GM23248 (cell line): ENCODE data around the gene NDUFS1. TPM values are rescaled to one million over a fixed set of nuclear protein-coding genes. Genes with fewer than 3 reads are reported as not detected.
A peak's percentile ranks its signal among the peaks of the same experiment; 100 is the strongest.
"Not testable (repeated sequence)": the region's sequence is repeated elsewhere in the genome, so short reads cannot be mapped to it uniquely, and the experiment has no call there.

Source experiments
- DNase-seq: peaks from one replicate; pipeline ENCODE4 v3.0.0-alpha.2; 2015
- H2AFZ ChIP-seq: fragments of 200-600 bp; sonication (generic); 2 replicates; pipeline ENCODE4 v1.6.1; 2016; ENCODE audit warnings: antibody characterized with exemption
- H3F3A ChIP-seq: fragments of 200-600 bp; sonication (generic); 2 replicates; pipeline ENCODE4 v1.6.1; 2016; ENCODE audit warnings: mild to moderate bottlenecking, antibody characterized with exemption, mixed run types; ENCODE audit not compliant: insufficient read depth
- H3K27ac ChIP-seq: fragments of 200-600 bp; sonication (generic); 2 replicates; pipeline ENCODE4 v1.5.1; 2016; ENCODE audit warnings: mild to moderate bottlenecking
- H3K27me3 ChIP-seq: fragments of 200-600 bp; sonication (generic); replicated peaks from 2 replicates; pipeline ENCODE4 v1.6.1; 2016; ENCODE audit warnings: mild to moderate bottlenecking; ENCODE audit not compliant: insufficient read depth
- H3K36me3 ChIP-seq: fragments of 200-600 bp; sonication (generic); 2 replicates; pipeline ENCODE4 v1.6.1; 2016; ENCODE audit warnings: low read depth, mild to moderate bottlenecking
- H3K4me1 ChIP-seq: fragments of 200-600 bp; sonication (generic); 2 replicates; pipeline ENCODE4 v1.6.1; 2016; ENCODE audit warnings: mild to moderate bottlenecking; ENCODE audit not compliant: insufficient read depth
- H3K4me2 ChIP-seq: fragments of 200-600 bp; sonication (generic); one replicate; pipeline ENCODE4 v1.6.1; 2016; ENCODE audit warnings: mild to moderate bottlenecking; ENCODE audit not compliant: unreplicated experiment
- H3K4me3 ChIP-seq: fragments of 200-600 bp; sonication (generic); 2 replicates; pipeline ENCODE4 v1.5.1; 2016; ENCODE audit warnings: mild to moderate bottlenecking
- H3K79me2 ChIP-seq: fragments of 200-600 bp; sonication (generic); 2 replicates; pipeline ENCODE4 v1.6.1; 2016; ENCODE audit warnings: mild to moderate bottlenecking; ENCODE audit not compliant: insufficient read depth
- H3K9ac ChIP-seq: fragments of 200-600 bp; sonication (generic); 2 replicates; pipeline ENCODE4 v1.6.1; 2016; ENCODE audit warnings: mild to moderate bottlenecking
- H3K9me2 ChIP-seq: fragments of 200-600 bp; sonication (generic); 2 replicates; pipeline ENCODE4 v1.6.1; 2016; ENCODE audit warnings: mixed run types, mild to moderate bottlenecking, moderate library complexity; ENCODE audit not compliant: insufficient read depth
- H3K9me3 ChIP-seq: fragments of 200-600 bp; sonication (generic); one replicate; pipeline ENCODE4 v1.6.1; 2017; ENCODE audit warnings: low read depth
- H4K20me1 ChIP-seq: fragments of 200-600 bp; sonication (generic); 2 replicates; pipeline ENCODE4 v1.6.0; 2016; ENCODE audit not compliant: insufficient read depth
- EZH2 ChIP-seq: fragments of 200-600 bp; sonication (generic); IDR thresholded peaks from 2 replicates; pipeline ENCODE4 v1.6.1; 2018; ENCODE audit warnings: antibody characterized with exemption, mild to moderate bottlenecking; ENCODE audit not compliant: insufficient read depth, poor library complexity, severe bottlenecking
- EZH2phosphoT487 ChIP-seq: fragments of 200-600 bp; sonication (generic); IDR thresholded peaks from 2 replicates; pipeline ENCODE4 v1.6.1; 2018; ENCODE audit warnings: antibody characterized with exemption, moderate library complexity, mild to moderate bottlenecking, low read depth; ENCODE audit not compliant: insufficient read depth
- WGBS, 2 experiments: methylation state at CpG; one replicate each; pipeline ENCODE4 v1.1.6; 2015 to 2017; ENCODE audit warnings: low lambda C conversion rate in 2 of 2, low coverage in 1 of 2; ENCODE audit errors: missing lambda C conversion rate in 2 of 2; 5-methylcytosine and 5-hydroxymethylcytosine counted together
- in situ Hi-C: fragments of 300-500 bp; cut with MboI; formaldehyde crosslinking; loops from 2 replicates; pipeline ENCODE4 v1.15.0; 2020
- polyA plus RNA-seq: library from polyadenylated mRNA; unstranded; fragments of >200 nt; fragmentation: Nextera tagmentation; extraction: Ambion mirVana; gene quantifications from 2 replicates; pipeline ENCODE4 v1.2.1, GENCODE V29; 2016
- total RNA-seq: library from RNA; depleted of rRNA; stranded (reverse); fragments of >200 nt; shearing (Covaris generic); gene quantifications from 2 replicates; pipeline ENCODE4 v1.2.3, GENCODE V29; 2014

Gene NDUFS1
- total and polyA plus RNA-seq, 2 experiments from 2014 or later: 52.0 to 77.0 TPM

DNA sequence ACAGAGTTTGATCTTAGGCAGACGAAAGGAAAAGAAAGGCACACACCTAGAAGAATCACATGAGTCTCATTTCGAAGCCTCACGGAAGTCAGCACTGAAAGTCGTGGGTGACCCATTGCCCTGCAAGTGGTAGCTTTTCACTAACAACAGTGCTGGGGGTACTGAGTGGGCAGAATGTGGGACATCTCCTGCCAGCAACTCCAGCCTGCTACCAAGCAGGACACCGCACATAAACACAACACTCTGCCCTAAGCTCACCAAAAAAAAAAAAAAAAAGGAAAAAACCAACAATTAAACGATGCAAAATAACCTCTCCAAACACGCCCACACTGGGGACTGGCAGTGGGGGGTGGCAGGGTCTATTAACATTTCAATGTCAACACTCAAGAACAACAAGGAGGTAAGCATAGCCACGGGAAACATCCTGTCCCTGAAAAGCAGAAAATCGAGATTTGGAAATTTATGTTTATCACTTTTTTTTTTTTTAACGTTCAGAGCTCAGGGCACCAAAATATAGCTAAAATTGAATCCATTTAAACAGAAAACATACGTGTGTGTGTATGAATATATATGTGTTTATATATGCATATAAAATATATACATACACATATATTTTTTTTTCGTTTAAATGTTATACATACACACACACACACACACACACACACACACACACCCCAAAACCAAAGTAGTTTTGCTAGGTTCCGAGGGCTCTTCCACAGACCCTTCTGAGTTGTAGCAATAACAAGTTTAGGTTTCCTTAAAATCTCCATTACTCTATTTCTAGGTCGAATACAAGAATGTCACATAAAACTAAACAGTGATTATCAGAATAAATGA lies 75.4 kb downstream of the NDUFS1 start:
- DNase-seq: peak; percentile 40
- peaks cover 40% of the 10 kb centered on the region for H3F3A ChIP-seq
- H2AFZ ChIP-seq: peak overlapping the region; percentile 85
- no peaks in the 10 kb centered on the region for H3K9me2 ChIP-seq
- H3K4me1 ChIP-seq: 0 out of 2 replicates have a peak, but pooled peaks cover 19% of the 10 kb centered on the region
- no peaks in the 10 kb centered on the region for H3K27me3 ChIP-seq
- in situ Hi-C loops: no loop called here
- H3K9ac ChIP-seq: peak overlapping the region; percentile 97
- H3K9me3 ChIP-seq: no peaks in the 10 kb centered on the region
- WGBS, 2 experiments: 14 to 16% methylated on average over 14 of the region's 14 CpGs
- no peaks in the 10 kb centered on the region for H3K36me3 ChIP-seq
- TF ChIP-seq EZH2phosphoT487 (no peak), EZH2 (no peak)
- peak overlapping the region; percentile 96 for H3K27ac ChIP-seq
- 0 out of 2 replicates have a peak, but pooled peaks cover 4% of the 10 kb centered on the region for H4K20me1 ChIP-seq
- peak overlapping the region; percentile 92 for H3K4me3 ChIP-seq
- H3K79me2 ChIP-seq: peaks cover 83% of the 10 kb centered on the region
- H3K4me2 ChIP-seq: peak overlapping the region; percentile 99

DNA sequence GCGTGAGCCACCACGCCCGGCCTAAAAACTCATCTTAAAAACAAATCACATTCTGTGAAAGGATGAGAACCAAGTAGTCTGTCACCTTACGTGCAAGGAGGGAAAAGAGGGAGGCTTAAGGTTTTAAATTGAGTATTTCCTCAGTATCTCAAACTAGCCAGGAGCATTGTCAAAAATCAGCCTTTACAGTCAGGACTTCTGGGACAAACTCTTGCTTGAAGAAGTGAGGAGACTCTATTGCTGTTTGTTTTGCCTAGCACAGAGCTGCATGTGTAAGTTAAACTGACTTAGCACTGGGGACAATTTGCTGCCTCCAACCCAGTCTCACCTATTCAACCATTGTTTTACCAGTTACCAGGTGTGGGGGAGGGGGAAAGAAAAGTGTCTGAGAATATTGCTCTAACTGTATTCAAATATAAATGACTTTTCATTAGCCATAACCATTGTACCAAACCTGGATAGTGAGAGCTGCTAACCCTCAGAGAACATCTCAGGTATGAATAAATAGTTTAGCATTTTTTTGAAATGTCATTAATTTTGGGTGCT lies 76.9 kb downstream of the NDUFS1 start:
- H3K9me2 ChIP-seq: no peaks in the 10 kb centered on the region
- WGBS, 2 experiments: 98 to 100% methylated on average over 4 of the region's 4 CpGs
- in situ Hi-C loops: no loop called here
- TF ChIP-seq EZH2 (no peak), EZH2phosphoT487 (no peak)
- peaks cover 30% of the 10 kb centered on the region for H3F3A ChIP-seq
- H3K36me3 ChIP-seq: no peaks in the 10 kb centered on the region
- H3K27me3 ChIP-seq: no peaks in the 10 kb centered on the region
- H3K9ac ChIP-seq: no peak overlapping the region
- no peak for DNase-seq
- H3K27ac ChIP-seq: no peak overlapping the region
- no peaks in the 10 kb centered on the region for H3K9me3 ChIP-seq
- peaks cover 84% of the 10 kb centered on the region for H3K79me2 ChIP-seq
- no peak overlapping the region for H2AFZ ChIP-seq
- H4K20me1 ChIP-seq: 0 out of 2 replicates have a peak, but pooled peaks cover 4% of the 10 kb centered on the region
- H3K4me3 ChIP-seq: no peak overlapping the region
- H3K4me1 ChIP-seq: 0 out of 2 replicates have a peak, but pooled peaks cover 11% of the 10 kb centered on the region
- peak overlapping the region; percentile 99 for H3K4me2 ChIP-seq

DNA sequence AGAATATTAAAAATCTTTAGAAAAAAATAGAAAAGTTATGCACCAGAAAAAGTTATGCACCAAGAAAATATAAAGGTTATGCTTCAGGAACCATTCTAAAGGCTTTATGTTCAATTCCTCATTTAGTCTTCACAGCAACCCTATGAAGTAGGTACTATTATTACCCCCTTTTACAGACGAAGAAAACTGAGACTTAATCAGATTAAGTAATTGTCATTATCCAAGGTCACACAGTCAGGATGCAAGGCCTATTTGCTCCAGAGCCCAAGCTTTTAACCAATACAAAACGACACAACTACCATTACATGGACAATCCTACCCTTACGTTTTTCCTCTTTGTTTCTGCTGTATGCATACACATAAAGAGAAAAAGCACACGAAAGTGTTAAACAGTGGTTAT lies 78.3 kb downstream of the NDUFS1 start:
- Histone ChIP-seq H2AFZ (no peak overlapping the region), H3K4me2 (no peak overlapping the region), H3K4me1 (0 out of 2 replicates have a peak, but pooled peaks cover 11% of the 10 kb centered on the region), H3K27ac (no peak overlapping the region), H3F3A (peaks cover 17% of the 10 kb centered on the region), H3K9ac (no peak overlapping the region), H3K36me3 (no peaks in the 10 kb centered on the region), H3K27me3 (no peaks in the 10 kb centered on the region), H3K9me3 (no peaks in the 10 kb centered on the region), H4K20me1 (0 out of 2 replicates have a peak, but pooled peaks cover 4% of the 10 kb centered on the region), H3K9me2 (no peaks in the 10 kb centered on the region), H3K4me3 (no peak overlapping the region), H3K79me2 (peaks cover 90% of the 10 kb centered on the region)
- in situ Hi-C loops: no loop called here
- TF ChIP-seq EZH2phosphoT487: no peak
- no peak for TF ChIP-seq EZH2
- 78 to 85% methylated on average over 4 of the region's 4 CpGs for WGBS, 2 experiments
- DNase-seq: no peak

DNA sequence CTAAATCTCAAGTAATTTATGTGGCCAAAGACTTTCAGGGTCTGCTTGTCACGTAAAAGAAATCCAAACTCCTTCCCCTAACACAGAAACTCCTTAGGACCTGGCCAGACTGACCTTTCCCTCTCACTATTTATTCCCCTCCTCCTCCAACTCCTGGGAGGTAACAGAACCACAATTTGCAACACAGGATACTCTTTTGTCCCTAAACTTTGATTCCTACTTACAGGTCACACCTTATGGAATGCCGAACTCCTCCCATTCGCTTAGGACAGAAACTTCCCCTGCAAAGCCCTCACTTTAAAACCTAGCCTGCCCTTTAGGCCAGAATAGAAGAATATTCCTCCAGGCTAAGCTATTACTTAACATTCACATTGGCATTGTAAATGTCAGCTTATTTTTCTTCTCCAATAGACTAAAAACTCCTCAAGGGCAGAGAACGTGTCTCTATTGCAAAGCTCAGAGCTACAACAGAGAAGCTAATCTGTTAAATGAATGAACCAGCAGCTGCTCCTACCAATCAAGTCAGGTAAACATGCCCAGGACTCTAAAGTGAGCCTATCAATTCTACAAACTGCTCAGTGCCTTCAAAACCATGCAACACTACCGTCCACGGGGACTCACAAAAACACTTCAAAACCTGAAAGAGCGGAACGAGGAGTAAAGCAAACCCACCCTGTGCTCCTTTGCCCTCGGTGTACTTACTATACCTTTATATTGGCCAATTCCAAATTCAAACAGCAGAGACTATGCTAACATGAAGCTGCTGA lies 79.4 kb downstream of the NDUFS1 start:
- Histone ChIP-seq H3K36me3 (no peaks in the 10 kb centered on the region), H3K4me3 (no peak overlapping the region), H3K27ac (no peak overlapping the region), H3K4me1 (0 out of 2 replicates have a peak, but pooled peaks cover 11% of the 10 kb centered on the region), H4K20me1 (0 out of 2 replicates have a peak, but pooled peaks cover 4% of the 10 kb centered on the region), H3K79me2 (peaks cover 100% of the 10 kb centered on the region), H3K9ac (no peak overlapping the region), H3K9me2 (no peaks in the 10 kb centered on the region), H3K27me3 (no peaks in the 10 kb centered on the region), H3F3A (peaks cover 16% of the 10 kb centered on the region), H3K4me2 (no peak overlapping the region), H3K9me3 (no peaks in the 10 kb centered on the region), H2AFZ (no peak overlapping the region)
- DNase-seq: no peak
- in situ Hi-C loops: no loop called here
- 78 to 94% methylated on average over 8 to 9 of the region's 9 CpGs for WGBS, 2 experiments
- no peak for TF ChIP-seq EZH2phosphoT487
- TF ChIP-seq EZH2: no peak

DNA sequence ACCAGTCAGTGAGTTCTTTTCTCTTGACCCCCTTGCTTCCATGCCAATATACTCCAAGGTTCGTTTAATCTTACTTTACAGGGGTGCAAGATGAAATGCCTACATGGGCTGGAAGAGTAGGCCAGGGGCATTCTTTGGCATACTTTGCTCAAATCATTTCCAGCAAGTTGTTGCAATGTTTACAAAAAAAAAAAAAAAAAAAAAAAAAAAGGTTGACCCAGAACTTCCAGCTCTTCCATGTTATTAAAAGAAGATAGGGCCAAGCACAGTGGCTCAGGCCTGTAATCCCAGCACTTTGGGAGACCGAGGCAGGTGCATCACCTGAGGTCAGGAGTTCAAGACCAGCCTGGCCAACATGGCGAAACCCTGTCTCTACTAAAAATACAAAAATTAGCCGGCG lies 81.4 kb downstream of the NDUFS1 start:
- H4K20me1 ChIP-seq, H3K36me3 ChIP-seq, H2AFZ ChIP-seq, DNase-seq, H3K27ac ChIP-seq, H3K4me3 ChIP-seq, H3K9ac ChIP-seq, H3K27me3 ChIP-seq, H3K4me2 ChIP-seq, in situ Hi-C loops, H3K9me3 ChIP-seq, H3F3A ChIP-seq, H3K9me2 ChIP-seq, H3K4me1 ChIP-seq: not testable (repeated sequence)
- peaks cover 100% of the 10 kb centered on the region for H3K79me2 ChIP-seq
- WGBS, 2 experiments: 95 to 99% methylated on average over 5 of the region's 5 CpGs
